A549 (cell line): Measurements from ENCODE around the gene CCDC182.

Experiments
- CBX8 ChIP-seq: fragments of 200-600 bp; sonication (generic); IDR thresholded peaks from 2 replicates; pipeline ENCODE4 v1.6.1; 2016
- MYC ChIP-seq: IDR thresholded peaks from 2 replicates; pipeline ENCODE4 v1.6.1; 2012; ENCODE audit warnings: mild to moderate bottlenecking, inconsistent platforms, low read length, improper control_type of control experiment, borderline replicate concordance
- TF ChIP-seq, protein P1 (sequence below): fragments of >200 bp; sonication (Bioruptor Twin); formaldehyde crosslinking; IDR thresholded peaks from 3 replicates; pipeline ENCODE4 v1.5.1; 2016
- TF ChIP-seq, protein P2 (sequence below): IDR thresholded peaks from 2 replicates; pipeline ENCODE4 v1.6.1; 2012

DNA sequence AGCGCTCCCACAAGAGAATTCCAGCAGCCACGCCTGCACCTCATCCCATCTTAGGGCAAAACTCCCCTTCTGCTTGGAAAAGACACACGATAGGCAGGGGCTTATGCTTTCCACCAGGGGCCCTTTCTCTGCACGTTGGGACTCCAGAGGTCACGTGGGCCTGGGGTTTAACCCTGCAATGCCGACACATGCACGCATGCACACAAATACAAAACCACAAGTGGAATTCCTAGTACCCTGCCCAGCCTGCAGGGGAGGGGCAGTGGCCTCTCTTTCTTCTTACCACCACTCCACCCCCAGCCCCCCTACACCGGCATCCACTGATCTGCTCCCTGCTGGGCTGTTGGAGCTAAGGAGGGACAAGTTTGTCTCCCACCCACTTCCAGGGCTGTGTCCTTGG, 16.8 kb upstream of the CCDC182 start:
- TF ChIP-seq CBX8 (no peak), MYC (no peak)
- TF ChIP-seq, protein P1, sequence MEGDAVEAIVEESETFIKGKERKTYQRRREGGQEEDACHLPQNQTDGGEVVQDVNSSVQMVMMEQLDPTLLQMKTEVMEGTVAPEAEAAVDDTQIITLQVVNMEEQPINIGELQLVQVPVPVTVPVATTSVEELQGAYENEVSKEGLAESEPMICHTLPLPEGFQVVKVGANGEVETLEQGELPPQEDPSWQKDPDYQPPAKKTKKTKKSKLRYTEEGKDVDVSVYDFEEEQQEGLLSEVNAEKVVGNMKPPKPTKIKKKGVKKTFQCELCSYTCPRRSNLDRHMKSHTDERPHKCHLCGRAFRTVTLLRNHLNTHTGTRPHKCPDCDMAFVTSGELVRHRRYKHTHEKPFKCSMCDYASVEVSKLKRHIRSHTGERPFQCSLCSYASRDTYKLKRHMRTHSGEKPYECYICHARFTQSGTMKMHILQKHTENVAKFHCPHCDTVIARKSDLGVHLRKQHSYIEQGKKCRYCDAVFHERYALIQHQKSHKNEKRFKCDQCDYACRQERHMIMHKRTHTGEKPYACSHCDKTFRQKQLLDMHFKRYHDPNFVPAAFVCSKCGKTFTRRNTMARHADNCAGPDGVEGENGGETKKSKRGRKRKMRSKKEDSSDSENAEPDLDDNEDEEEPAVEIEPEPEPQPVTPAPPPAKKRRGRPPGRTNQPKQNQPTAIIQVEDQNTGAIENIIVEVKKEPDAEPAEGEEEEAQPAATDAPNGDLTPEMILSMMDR = no peak
- TF ChIP-seq, protein P2, sequence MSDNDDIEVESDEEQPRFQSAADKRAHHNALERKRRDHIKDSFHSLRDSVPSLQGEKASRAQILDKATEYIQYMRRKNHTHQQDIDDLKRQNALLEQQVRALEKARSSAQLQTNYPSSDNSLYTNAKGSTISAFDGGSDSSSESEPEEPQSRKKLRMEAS = no peak
